Sigmoid colon (tissue), 4 donors: ENCODE results near the gene KAZN.

Experiments used
- EP300 ChIP-seq, 4 donors: sonication (generic); formaldehyde crosslinking; IDR thresholded peaks; one replicate each; pipeline ENCODE4 v1.6.1; 2017; ENCODE audit warnings: antibody characterized with exemption in 4 of 4
- POLR2A ChIP-seq, 2 donors: fragments of 450-650 bp; IDR thresholded peaks; one replicate each; pipeline ENCODE4 v1.6.1; 2016; ENCODE audit warnings: antibody characterized with exemption in 2 of 2, mild to moderate bottlenecking in 2 of 2, moderate library complexity in 2 of 2
- POLR2AphosphoS5 ChIP-seq, 4 donors: sonication (generic); formaldehyde crosslinking; IDR thresholded peaks; one replicate each; pipeline ENCODE4 v1.6.1; 2017; ENCODE audit warnings: antibody characterized with exemption in 4 of 4
- TF ChIP-seq, protein P1 (sequence below), 4 experiments: fragments of 450-650 bp in 3 of 4; fragments of 200-600 bp in 1 of 4; IDR thresholded peaks; one replicate each; pipeline ENCODE4 v1.5.1; 2016 to 2019; ENCODE audit warnings: antibody characterized with exemption in 4 of 4, mild to moderate bottlenecking in 3 of 4, moderate library complexity in 2 of 4

DNA sequence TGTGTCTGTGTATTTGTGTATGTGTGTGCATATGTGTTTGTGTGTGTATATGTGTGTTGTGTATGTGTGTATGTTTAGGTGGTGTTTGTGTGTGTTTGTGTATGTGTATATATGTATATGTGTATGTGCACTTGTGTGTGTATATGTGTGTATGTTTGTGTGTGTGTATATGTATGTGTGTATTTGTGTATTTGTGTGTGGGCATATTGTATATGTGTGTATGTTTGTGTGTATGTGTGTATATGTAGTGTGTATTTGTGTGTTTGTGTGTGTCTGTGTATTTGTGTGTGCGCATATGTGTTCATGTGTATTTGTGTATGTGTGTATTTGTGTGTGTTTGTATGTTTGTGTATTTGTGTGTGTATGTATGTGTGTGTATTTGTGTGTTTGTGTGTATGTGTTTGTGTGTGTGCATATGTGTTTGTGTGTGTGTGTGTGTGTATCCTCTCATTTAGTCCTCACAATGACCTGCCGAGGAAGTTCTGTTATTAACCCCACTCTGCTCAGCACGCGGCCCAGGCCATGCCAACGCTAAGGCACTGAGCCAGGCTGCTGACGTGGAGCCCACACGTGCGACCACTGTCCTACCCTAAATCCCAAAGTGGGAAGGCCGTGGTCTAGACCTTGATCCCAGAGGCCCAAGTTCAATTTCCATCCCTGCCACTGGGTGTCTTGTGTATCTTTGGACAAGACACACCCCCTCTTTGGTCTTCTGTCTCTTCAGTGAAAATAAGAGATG is 511.8 kb downstream of the KAZN start:
- TF ChIP-seq EP300 (IDR thresholded peaks at IDR 0.05) (no peak), POLR2AphosphoS5 (IDR thresholded peaks at IDR 0.05) (no peak), POLR2A (IDR thresholded peaks at IDR 0.05) (no peak)
- TF ChIP-seq, protein P1, sequence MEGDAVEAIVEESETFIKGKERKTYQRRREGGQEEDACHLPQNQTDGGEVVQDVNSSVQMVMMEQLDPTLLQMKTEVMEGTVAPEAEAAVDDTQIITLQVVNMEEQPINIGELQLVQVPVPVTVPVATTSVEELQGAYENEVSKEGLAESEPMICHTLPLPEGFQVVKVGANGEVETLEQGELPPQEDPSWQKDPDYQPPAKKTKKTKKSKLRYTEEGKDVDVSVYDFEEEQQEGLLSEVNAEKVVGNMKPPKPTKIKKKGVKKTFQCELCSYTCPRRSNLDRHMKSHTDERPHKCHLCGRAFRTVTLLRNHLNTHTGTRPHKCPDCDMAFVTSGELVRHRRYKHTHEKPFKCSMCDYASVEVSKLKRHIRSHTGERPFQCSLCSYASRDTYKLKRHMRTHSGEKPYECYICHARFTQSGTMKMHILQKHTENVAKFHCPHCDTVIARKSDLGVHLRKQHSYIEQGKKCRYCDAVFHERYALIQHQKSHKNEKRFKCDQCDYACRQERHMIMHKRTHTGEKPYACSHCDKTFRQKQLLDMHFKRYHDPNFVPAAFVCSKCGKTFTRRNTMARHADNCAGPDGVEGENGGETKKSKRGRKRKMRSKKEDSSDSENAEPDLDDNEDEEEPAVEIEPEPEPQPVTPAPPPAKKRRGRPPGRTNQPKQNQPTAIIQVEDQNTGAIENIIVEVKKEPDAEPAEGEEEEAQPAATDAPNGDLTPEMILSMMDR (IDR thresholded peaks at IDR 0.05) = no peak
